Measurements from ENCODE around the gene IL4.
"Not testable (repeated sequence)": the region's sequence is repeated elsewhere in the genome, so short reads cannot be mapped to it uniquely, and the experiment has no call there.

The IL4 gene

GRCh38 chr5:132686193-132686592 lies 12.4 kb downstream of the IL4 start:
- TF ChIP-seq POLR2A (IDR thresholded peaks at IDR 0.05; ENCODE audit: low read depth, low read length): no peak
- FAIRE-seq (no peak), DNase-seq (ENCODE audit: insufficient read length, low spot score) (no peak)

GRCh38 chr5:132687995-132688394 lies 14.2 kb downstream of the IL4 start:
- TF ChIP-seq POLR2A (IDR thresholded peaks at IDR 0.05; ENCODE audit: low read depth, low read length): no peak
- FAIRE-seq (no peak), DNase-seq (ENCODE audit: insufficient read length, low spot score) (no peak)

GRCh38 chr5:132688536-132689339 lies 14.9 kb downstream of the IL4 start:
- FAIRE-seq (no peak), DNase-seq (ENCODE audit: insufficient read length, low spot score) (no peak)
- TF ChIP-seq POLR2A (IDR thresholded peaks at IDR 0.05; ENCODE audit: low read depth, low read length): no peak

- FAIRE-seq: no peak
- no peak for DNase-seq (ENCODE audit: insufficient read length, low spot score)
- no peak for TF ChIP-seq POLR2A (IDR thresholded peaks at IDR 0.05; ENCODE audit: low read depth, low read length)
These were observed 15.7 kb downstream of the IL4 start for GRCh38 chr5:132689513-132689912.

GRCh38 chr5:132690156-132690555 lies 16.4 kb downstream of the IL4 start:
- no peak for TF ChIP-seq POLR2A (IDR thresholded peaks at IDR 0.05; ENCODE audit: low read depth, low read length)
- FAIRE-seq (no peak), DNase-seq (ENCODE audit: insufficient read length, low spot score) (no peak)

- FAIRE-seq; DNase-seq (ENCODE audit: insufficient read length, low spot score): not testable (repeated sequence)
These were observed 18.2 kb downstream of the IL4 start for GRCh38 chr5:132691755-132692631.

GRCh38 chr5:132692632-132692967 lies 18.8 kb downstream of the IL4 start:
- DNase-seq (ENCODE audit: insufficient read length, low spot score): no peak
- TF ChIP-seq POLR2A (IDR thresholded peaks at IDR 0.05; ENCODE audit: low read depth, low read length): no peak
- FAIRE-seq: no peak

- TF ChIP-seq POLR2A (IDR thresholded peaks at IDR 0.05; ENCODE audit: low read depth, low read length): no peak
- DNase-seq (ENCODE audit: insufficient read length, low spot score): no peak
- FAIRE-seq: no peak
These were observed 22.2 kb downstream of the IL4 start for GRCh38 chr5:132695956-132696355.

- no peak for TF ChIP-seq POLR2A (IDR thresholded peaks at IDR 0.05; ENCODE audit: low read depth, low read length)
- DNase-seq (ENCODE audit: insufficient read length, low spot score) (peak; percentile 6), FAIRE-seq (peak; percentile 80)
These were observed 31.1 kb downstream of the IL4 start for GRCh38 chr5:132704875-132705274.

GRCh38 chr5:132708645-132709044 lies 34.9 kb downstream of the IL4 start:
- DNase-seq (ENCODE audit: insufficient read length, low spot score) (no peak), FAIRE-seq (no peak)
- no peak for TF ChIP-seq POLR2A (IDR thresholded peaks at IDR 0.05; ENCODE audit: low read depth, low read length)

GRCh38 chr5:132714456-132715307 lies 40.9 kb downstream of the IL4 start:
- DNase-seq (ENCODE audit: insufficient read length, low spot score): no peak
- TF ChIP-seq POLR2A (IDR thresholded peaks at IDR 0.05; ENCODE audit: low read depth, low read length): no peak
- peak; percentile 78 for FAIRE-seq

GRCh38 chr5:132718544-132719312 lies 44.9 kb downstream of the IL4 start:
- no peak for FAIRE-seq

GRCh38 chr5:132725745-132726144 lies 52.0 kb downstream of the IL4 start:
- TF ChIP-seq POLR2A (IDR thresholded peaks at IDR 0.05; ENCODE audit: low read depth, low read length): no peak
- DNase-seq (ENCODE audit: insufficient read length, low spot score) (no peak), FAIRE-seq (no peak)

More at GRCh38 chr5:132718544-132719312, 44.9 kb downstream of the IL4 start:
- no peak for DNase-seq (ENCODE audit: insufficient read length, low spot score)
- TF ChIP-seq POLR2A (IDR thresholded peaks at IDR 0.05; ENCODE audit: low read depth, low read length): no peak

Measured in H54 (cell line).